ENCODE results near the gene NUP93. TPM values are rescaled to one million over a fixed set of nuclear protein-coding genes. Genes with fewer than 3 reads are reported as not detected.

NUP93 gene
- total and polyA plus RNA-seq, 2 experiments from 2014 or later, result 139 to 187 TPM

DNA sequence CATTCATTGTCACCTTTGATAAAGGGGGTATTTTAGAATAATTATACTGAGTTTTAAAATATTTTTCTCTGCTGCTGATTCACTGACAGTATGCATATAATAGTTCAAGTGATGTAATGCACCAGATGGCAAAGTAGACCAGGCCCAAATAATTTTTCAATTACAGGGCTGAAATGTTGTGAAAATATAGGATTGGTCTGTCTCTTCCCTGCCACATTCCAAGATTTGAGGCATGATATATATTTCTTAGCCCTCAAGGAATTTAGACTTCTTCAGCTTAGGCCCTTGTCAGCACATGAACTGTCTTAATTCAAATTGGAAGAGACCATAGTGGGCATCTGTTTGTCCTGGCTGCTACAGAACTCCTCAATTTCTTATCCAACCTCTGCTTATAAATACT, 95.9 kb downstream of the NUP93 start:
- H3K9me3 Mint-ChIP-seq, result no peaks in the 10 kb centered on the region
- Histone ChIP-seq H3K27me3 (ENCODE audit: insufficient read depth) (no peaks in the 10 kb centered on the region), H3K79me2 (replicated peaks; ENCODE audit: insufficient read depth) (no peaks in the 10 kb centered on the region), H3K36me3 (ENCODE audit: insufficient read depth) (peaks cover 16% of the 10 kb centered on the region), H3K27ac (ENCODE audit: low read depth) (no peak overlapping the region), H4K20me1 (replicated peaks; ENCODE audit: insufficient read depth) (peaks cover 4% of the 10 kb centered on the region; the same call in 1 of the 2 replicates), H3K4me1 (ENCODE audit: insufficient read depth) (peaks cover 14% of the 10 kb centered on the region), H3K9me2 (ENCODE audit: insufficient read depth) (no peaks in the 10 kb centered on the region), H2AFZ (no peak overlapping the region), H3F3A (replicated peaks; ENCODE audit: low read depth) (no peaks in the 10 kb centered on the region), H3K4me2 (no peak overlapping the region), H3K4me3 (no peak overlapping the region)
- H3K27me3 Mint-ChIP-seq (ENCODE audit: insufficient read depth, low read depth, poor library complexity), result no peaks in the 10 kb centered on the region
- no peak overlapping the region for H3K4me3 Mint-ChIP-seq
- H3K36me3 Mint-ChIP-seq (ENCODE audit: low read depth), result peaks cover 36% of the 10 kb centered on the region
- no peak for DNase-seq (ENCODE audit: low spot score)
- peaks cover 16% of the 10 kb centered on the region for H3K4me1 Mint-ChIP-seq
- no peak for ATAC-seq
- TF ChIP-seq, protein P1, sequence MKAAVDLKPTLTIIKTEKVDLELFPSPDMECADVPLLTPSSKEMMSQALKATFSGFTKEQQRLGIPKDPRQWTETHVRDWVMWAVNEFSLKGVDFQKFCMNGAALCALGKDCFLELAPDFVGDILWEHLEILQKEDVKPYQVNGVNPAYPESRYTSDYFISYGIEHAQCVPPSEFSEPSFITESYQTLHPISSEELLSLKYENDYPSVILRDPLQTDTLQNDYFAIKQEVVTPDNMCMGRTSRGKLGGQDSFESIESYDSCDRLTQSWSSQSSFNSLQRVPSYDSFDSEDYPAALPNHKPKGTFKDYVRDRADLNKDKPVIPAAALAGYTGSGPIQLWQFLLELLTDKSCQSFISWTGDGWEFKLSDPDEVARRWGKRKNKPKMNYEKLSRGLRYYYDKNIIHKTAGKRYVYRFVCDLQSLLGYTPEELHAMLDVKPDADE (IDR thresholded peaks at IDR 0.05), result no peak
- no peak for TF ChIP-seq JUNB (IDR thresholded peaks at IDR 0.05; ENCODE audit: unreplicated experiment)
- TF ChIP-seq, protein P2, sequence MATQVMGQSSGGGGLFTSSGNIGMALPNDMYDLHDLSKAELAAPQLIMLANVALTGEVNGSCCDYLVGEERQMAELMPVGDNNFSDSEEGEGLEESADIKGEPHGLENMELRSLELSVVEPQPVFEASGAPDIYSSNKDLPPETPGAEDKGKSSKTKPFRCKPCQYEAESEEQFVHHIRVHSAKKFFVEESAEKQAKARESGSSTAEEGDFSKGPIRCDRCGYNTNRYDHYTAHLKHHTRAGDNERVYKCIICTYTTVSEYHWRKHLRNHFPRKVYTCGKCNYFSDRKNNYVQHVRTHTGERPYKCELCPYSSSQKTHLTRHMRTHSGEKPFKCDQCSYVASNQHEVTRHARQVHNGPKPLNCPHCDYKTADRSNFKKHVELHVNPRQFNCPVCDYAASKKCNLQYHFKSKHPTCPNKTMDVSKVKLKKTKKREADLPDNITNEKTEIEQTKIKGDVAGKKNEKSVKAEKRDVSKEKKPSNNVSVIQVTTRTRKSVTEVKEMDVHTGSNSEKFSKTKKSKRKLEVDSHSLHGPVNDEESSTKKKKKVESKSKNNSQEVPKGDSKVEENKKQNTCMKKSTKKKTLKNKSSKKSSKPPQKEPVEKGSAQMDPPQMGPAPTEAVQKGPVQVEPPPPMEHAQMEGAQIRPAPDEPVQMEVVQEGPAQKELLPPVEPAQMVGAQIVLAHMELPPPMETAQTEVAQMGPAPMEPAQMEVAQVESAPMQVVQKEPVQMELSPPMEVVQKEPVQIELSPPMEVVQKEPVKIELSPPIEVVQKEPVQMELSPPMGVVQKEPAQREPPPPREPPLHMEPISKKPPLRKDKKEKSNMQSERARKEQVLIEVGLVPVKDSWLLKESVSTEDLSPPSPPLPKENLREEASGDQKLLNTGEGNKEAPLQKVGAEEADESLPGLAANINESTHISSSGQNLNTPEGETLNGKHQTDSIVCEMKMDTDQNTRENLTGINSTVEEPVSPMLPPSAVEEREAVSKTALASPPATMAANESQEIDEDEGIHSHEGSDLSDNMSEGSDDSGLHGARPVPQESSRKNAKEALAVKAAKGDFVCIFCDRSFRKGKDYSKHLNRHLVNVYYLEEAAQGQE (IDR thresholded peaks at IDR 0.05; ENCODE audit: unreplicated experiment), result no peak
- TF ChIP-seq CREB1 (CRISPR knock-in tag; IDR thresholded peaks at IDR 0.05; ENCODE audit: low read depth), result no peak
- no peak for TF ChIP-seq STAT1 (IDR thresholded peaks at IDR 0.05; ENCODE audit: unreplicated experiment)
- TF ChIP-seq, protein P3, sequence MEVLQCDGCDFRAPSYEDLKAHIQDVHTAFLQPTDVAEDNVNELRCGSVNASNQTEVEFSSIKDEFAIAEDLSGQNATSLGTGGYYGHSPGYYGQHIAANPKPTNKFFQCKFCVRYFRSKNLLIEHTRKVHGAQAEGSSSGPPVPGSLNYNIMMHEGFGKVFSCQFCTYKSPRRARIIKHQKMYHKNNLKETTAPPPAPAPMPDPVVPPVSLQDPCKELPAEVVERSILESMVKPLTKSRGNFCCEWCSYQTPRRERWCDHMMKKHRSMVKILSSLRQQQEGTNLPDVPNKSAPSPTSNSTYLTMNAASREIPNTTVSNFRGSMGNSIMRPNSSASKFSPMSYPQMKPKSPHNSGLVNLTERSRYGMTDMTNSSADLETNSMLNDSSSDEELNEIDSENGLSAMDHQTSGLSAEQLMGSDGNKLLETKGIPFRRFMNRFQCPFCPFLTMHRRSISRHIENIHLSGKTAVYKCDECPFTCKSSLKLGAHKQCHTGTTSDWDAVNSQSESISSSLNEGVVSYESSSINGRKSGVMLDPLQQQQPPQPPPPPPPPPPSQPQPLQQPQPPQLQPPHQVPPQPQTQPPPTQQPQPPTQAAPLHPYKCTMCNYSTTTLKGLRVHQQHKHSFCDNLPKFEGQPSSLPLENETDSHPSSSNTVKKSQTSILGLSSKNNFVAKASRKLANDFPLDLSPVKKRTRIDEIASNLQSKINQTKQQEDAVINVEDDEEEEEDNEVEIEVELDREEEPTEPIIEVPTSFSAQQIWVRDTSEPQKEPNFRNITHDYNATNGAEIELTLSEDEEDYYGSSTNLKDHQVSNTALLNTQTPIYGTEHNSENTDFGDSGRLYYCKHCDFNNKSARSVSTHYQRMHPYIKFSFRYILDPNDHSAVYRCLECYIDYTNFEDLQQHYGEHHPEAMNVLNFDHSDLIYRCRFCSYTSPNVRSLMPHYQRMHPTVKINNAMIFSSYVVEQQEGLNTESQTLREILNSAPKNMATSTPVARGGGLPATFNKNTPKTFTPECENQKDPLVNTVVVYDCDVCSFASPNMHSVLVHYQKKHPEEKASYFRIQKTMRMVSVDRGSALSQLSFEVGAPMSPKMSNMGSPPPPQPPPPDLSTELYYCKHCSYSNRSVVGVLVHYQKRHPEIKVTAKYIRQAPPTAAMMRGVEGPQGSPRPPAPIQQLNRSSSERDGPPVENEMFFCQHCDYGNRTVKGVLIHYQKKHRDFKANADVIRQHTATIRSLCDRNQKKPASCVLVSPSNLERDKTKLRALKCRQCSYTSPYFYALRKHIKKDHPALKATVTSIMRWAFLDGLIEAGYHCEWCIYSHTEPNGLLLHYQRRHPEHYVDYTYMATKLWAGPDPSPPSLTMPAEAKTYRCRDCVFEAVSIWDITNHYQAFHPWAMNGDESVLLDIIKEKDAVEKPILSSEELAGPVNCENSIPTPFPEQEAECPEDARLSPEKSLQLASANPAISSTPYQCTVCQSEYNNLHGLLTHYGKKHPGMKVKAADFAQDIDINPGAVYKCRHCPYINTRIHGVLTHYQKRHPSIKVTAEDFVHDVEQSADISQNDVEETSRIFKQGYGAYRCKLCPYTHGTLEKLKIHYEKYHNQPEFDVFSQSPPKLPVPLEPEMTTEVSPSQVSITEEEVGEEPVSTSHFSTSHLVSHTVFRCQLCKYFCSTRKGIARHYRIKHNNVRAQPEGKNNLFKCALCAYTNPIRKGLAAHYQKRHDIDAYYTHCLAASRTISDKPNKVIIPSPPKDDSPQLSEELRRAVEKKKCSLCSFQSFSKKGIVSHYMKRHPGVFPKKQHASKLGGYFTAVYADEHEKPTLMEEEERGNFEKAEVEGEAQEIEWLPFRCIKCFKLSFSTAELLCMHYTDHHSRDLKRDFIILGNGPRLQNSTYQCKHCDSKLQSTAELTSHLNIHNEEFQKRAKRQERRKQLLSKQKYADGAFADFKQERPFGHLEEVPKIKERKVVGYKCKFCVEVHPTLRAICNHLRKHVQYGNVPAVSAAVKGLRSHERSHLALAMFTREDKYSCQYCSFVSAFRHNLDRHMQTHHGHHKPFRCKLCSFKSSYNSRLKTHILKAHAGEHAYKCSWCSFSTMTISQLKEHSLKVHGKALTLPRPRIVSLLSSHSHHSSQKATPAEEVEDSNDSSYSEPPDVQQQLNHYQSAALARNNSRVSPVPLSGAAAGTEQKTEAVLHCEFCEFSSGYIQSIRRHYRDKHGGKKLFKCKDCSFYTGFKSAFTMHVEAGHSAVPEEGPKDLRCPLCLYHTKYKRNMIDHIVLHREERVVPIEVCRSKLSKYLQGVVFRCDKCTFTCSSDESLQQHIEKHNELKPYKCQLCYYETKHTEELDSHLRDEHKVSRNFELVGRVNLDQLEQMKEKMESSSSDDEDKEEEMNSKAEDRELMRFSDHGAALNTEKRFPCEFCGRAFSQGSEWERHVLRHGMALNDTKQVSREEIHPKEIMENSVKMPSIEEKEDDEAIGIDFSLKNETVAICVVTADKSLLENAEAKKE (CRISPR knock-in tag; IDR thresholded peaks at IDR 0.05), result no peak
- TF ChIP-seq ZNF331 (CRISPR knock-in tag; IDR thresholded peaks at IDR 0.05; ENCODE audit: low read depth), result no peak
- TF ChIP-seq POLR2AphosphoS5 (IDR thresholded peaks at IDR 0.05; ENCODE audit: low read depth), result no peak
- no peak for TF ChIP-seq NANOG (IDR thresholded peaks at IDR 0.05; ENCODE audit: borderline replicate concordance)
- TF ChIP-seq ZNF114 (CRISPR knock-in tag; IDR thresholded peaks at IDR 0.05), result no peak
- TF ChIP-seq EZH2phosphoT487 (IDR thresholded peaks at IDR 0.05; ENCODE audit: unreplicated experiment), result no peak
- no peak for TF ChIP-seq EZH2 (IDR thresholded peaks at IDR 0.05; ENCODE audit: low read depth, unreplicated experiment)
- TF ChIP-seq, protein P4, sequence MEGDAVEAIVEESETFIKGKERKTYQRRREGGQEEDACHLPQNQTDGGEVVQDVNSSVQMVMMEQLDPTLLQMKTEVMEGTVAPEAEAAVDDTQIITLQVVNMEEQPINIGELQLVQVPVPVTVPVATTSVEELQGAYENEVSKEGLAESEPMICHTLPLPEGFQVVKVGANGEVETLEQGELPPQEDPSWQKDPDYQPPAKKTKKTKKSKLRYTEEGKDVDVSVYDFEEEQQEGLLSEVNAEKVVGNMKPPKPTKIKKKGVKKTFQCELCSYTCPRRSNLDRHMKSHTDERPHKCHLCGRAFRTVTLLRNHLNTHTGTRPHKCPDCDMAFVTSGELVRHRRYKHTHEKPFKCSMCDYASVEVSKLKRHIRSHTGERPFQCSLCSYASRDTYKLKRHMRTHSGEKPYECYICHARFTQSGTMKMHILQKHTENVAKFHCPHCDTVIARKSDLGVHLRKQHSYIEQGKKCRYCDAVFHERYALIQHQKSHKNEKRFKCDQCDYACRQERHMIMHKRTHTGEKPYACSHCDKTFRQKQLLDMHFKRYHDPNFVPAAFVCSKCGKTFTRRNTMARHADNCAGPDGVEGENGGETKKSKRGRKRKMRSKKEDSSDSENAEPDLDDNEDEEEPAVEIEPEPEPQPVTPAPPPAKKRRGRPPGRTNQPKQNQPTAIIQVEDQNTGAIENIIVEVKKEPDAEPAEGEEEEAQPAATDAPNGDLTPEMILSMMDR (conservative IDR thresholded peaks at IDR 0.05; ENCODE audit: low read depth in 2 of 2), result no peak
- H3K27ac Mint-ChIP-seq, result no peak overlapping the region; the same call in 1 of the 2 replicates

Data from GM23338 (cell line).